IMR-90 (cell line): Measurements from ENCODE around the gene IGLL5. TPM values are rescaled to one million over a fixed set of nuclear protein-coding genes. Genes with fewer than 3 reads are reported as not detected.

Source experiments
- ATAC-seq: fragments of 200-7000 bp; cut with Tn5 transposase; 2 replicates; pipeline ENCODE4 v1.9.1; 2020; ENCODE audit warnings: low read depth, mild to moderate bottlenecking, moderate library complexity
- BruUV-seq: library from RNA; stranded (reverse); fragments of 400-500 nt; replicated peaks from 2 replicates; lab custom pipeline; 2021; lab: Mats Ljungman, UMichigan
- CTCF ChIA-PET: fragments of 300-600 bp; formaldehyde crosslinking; extraction: SDS; loops from one replicate; lab custom pipeline; 2021; ENCODE audit warnings: antibody characterized with exemption; lab: Yijun Ruan, JAX
- POLR2A ChIA-PET: fragments of 300-600 bp; sonication (Branson Sonifier 250); formaldehyde crosslinking; loops from one replicate; lab custom pipeline; 2022; ENCODE audit warnings: antibody characterized with exemption; ENCODE audit not compliant: unreplicated experiment; lab: Charles Lee
- DNase-seq: peaks from one replicate; pipeline ENCODE4 v3.0.0; 2013
- H2AFZ ChIP-seq: replicated peaks from 2 replicates; pipeline ENCODE3; 2013; ENCODE audit warnings: low read length, mild to moderate bottlenecking; ENCODE audit not compliant: poor library complexity
- H2AK5ac ChIP-seq: 2 replicates; pipeline ENCODE4 v1.6.1; 2013; ENCODE audit warnings: low read depth, low read length, inconsistent platforms
- H2AK9ac ChIP-seq: replicated peaks from 2 replicates; pipeline ENCODE3; 2013; ENCODE audit warnings: mild to moderate bottlenecking, low read depth, low read length, moderate library complexity; ENCODE audit not compliant: poor library complexity
- H2BK120ac ChIP-seq: 2 replicates; pipeline ENCODE4 v1.6.1; 2013; ENCODE audit warnings: low read depth, low read length, inconsistent platforms
- H2BK15ac ChIP-seq: 3 replicates; pipeline ENCODE4 v1.6.1; 2013; ENCODE audit warnings: low read depth, low read length, inconsistent platforms
- H2BK20ac ChIP-seq: 2 replicates; pipeline ENCODE4 v1.6.1; 2013; ENCODE audit warnings: low read depth, mild to moderate bottlenecking, inconsistent platforms, low read length, moderate library complexity
- H2BK5ac ChIP-seq: 2 replicates; pipeline ENCODE4 v1.6.1; 2013; ENCODE audit warnings: mild to moderate bottlenecking, low read depth, low read length, inconsistent platforms; ENCODE audit not compliant: poor library complexity, severe bottlenecking
- H3K14ac ChIP-seq: replicated peaks from 2 replicates; pipeline ENCODE4 v1.6.1; 2013; ENCODE audit warnings: low read depth, low read length, inconsistent platforms
- H3K18ac ChIP-seq: 2 replicates; pipeline ENCODE4 v1.6.1; 2013; ENCODE audit warnings: low read depth, low read length, control low read depth
- H3K23ac ChIP-seq: 2 replicates; pipeline ENCODE4 v1.6.1; 2013; ENCODE audit warnings: low read depth, low read length, inconsistent platforms
- H3K27ac ChIP-seq: 2 replicates; pipeline ENCODE4 v1.5.1; 2013; ENCODE audit warnings: mild to moderate bottlenecking, control low read depth, low read length; ENCODE audit not compliant: insufficient read depth
- H3K27me3 ChIP-seq: 2 replicates; pipeline ENCODE4 v1.6.1; 2013; ENCODE audit warnings: low read length; ENCODE audit not compliant: control insufficient read depth, insufficient read depth
- H3K36me3 ChIP-seq: 2 replicates; pipeline ENCODE4 v1.6.1; 2013; ENCODE audit warnings: low read length, mixed read lengths; ENCODE audit not compliant: control insufficient read depth, insufficient read depth
- H3K4ac ChIP-seq: 2 replicates; pipeline ENCODE4 v1.6.1; 2013; ENCODE audit warnings: low read depth, low read length, inconsistent platforms
- H3K4me1 ChIP-seq: 2 replicates; pipeline ENCODE4 v1.6.1; 2013; ENCODE audit warnings: low read length, mixed read lengths; ENCODE audit not compliant: control insufficient read depth, insufficient read depth
- H3K4me2 ChIP-seq: 2 replicates; pipeline ENCODE4 v1.6.1; 2013; ENCODE audit warnings: low read depth, mild to moderate bottlenecking, control low read depth, low read length, moderate library complexity
- H3K4me3 ChIP-seq: 2 replicates; pipeline ENCODE4 v1.5.1; 2013; ENCODE audit warnings: low read depth, mild to moderate bottlenecking, control low read depth, low read length, moderate library complexity; ENCODE audit not compliant: insufficient read depth
- H3K56ac ChIP-seq: 2 replicates; pipeline ENCODE4 v1.6.1; 2013; ENCODE audit warnings: low read length, inconsistent platforms; ENCODE audit not compliant: insufficient read depth; ENCODE audit errors: extremely low read depth
- H3K79me1 ChIP-seq, 2 experiments: 2 replicates each; pipeline ENCODE4 v1.6.1; 2013; ENCODE audit warnings: low read length in 2 of 2, inconsistent platforms in 1 of 2, low read depth in 1 of 2
- H3K9ac ChIP-seq: 2 replicates; pipeline ENCODE4 v1.6.1; 2013; ENCODE audit warnings: low read depth, low read length, control low read depth
- H3K9me1 ChIP-seq: 2 replicates; pipeline ENCODE4 v1.6.1; 2013; ENCODE audit warnings: low read length, inconsistent platforms; ENCODE audit not compliant: insufficient read depth
- H3K9me3 ChIP-seq: 2 replicates; pipeline ENCODE4 v1.6.1; 2013; ENCODE audit warnings: low read length; ENCODE audit not compliant: control insufficient read depth, insufficient read depth
- H4K20me1 ChIP-seq: 2 replicates; pipeline ENCODE4 v1.6.1; 2013; ENCODE audit warnings: low read length, inconsistent platforms; ENCODE audit not compliant: insufficient read depth
- H4K5ac ChIP-seq: 2 replicates; pipeline ENCODE4 v1.6.1; 2013; ENCODE audit warnings: mild to moderate bottlenecking, low read depth, low read length, control low read depth
- H4K8ac ChIP-seq, 2 experiments: 2 replicates each; pipeline ENCODE4 v1.6.1; 2013; ENCODE audit warnings: low read depth in 2 of 2, low read length in 2 of 2, control low read depth in 1 of 2, inconsistent platforms in 1 of 2
- H4K91ac ChIP-seq: 2 replicates; pipeline ENCODE4 v1.6.1; 2013; ENCODE audit warnings: low read depth, low read length, inconsistent platforms; ENCODE audit not compliant: insufficient read depth
- CEBPB ChIP-seq: IDR thresholded peaks from 2 replicates; pipeline ENCODE4 v1.6.1; 2012; ENCODE audit warnings: low read depth, low read length, improper control_type of control experiment
- CTCF ChIP-seq: conservative IDR thresholded peaks from 2 replicates; pipeline ENCODE4 v1.5.1; 2012; ENCODE audit warnings: mild to moderate bottlenecking, low read depth, low read length, improper control_type of control experiment
- FOS ChIP-seq: fragments of 150-350 bp; IDR thresholded peaks from 2 replicates; pipeline ENCODE4 v1.6.1; 2016; ENCODE audit warnings: low read depth, low read length
- MAZ ChIP-seq: IDR thresholded peaks from 2 replicates; pipeline ENCODE4 v1.6.1; 2012; ENCODE audit warnings: low read depth, mild to moderate bottlenecking, low read length, improper control_type of control experiment, moderate library complexity, borderline replicate concordance
- RAD21 ChIP-seq: IDR thresholded peaks from 2 replicates; pipeline ENCODE4 v1.6.1; 2012; ENCODE audit warnings: low read length, improper control_type of control experiment
- SMC3 ChIP-seq: fragments of 150-350 bp; IDR thresholded peaks from 2 replicates; pipeline ENCODE4 v1.6.1; 2016; ENCODE audit warnings: low read depth, mild to moderate bottlenecking, antibody characterized with exemption, low read length, moderate library complexity
- WGBS, 2 experiments: methylation state at CpG; one replicate each; pipeline versions ENCODE4 v1.1.5 to v1.1.7; 2013; ENCODE audit warnings: missing lambda C conversion rate in 2 of 2; ENCODE audit not compliant: insufficient read length in 1 of 2; ENCODE audit errors: extremely low coverage in 2 of 2; 5-methylcytosine and 5-hydroxymethylcytosine counted together
- dilution Hi-C: fragments of 300-500 bp; cut with HindIII; formaldehyde crosslinking; loops from one replicate; pipeline ENCODE4 v1.14.3; 2018; ENCODE audit warnings: low sequenced_read_pairs; ENCODE audit not compliant: unreplicated experiment
- in situ Hi-C: fragments of 300-500 bp; cut with MboI; formaldehyde crosslinking; loops from 3 replicates; pipeline ENCODE4 v1.14.3; 2019; ENCODE audit warnings: low sequenced_read_pairs, inconsistent platforms, mixed read lengths
- intact Hi-C: fragments of 100-400 bp; cut with micrococcal nuclease; formaldehyde crosslinking; loops from 2 replicates; pipeline ENCODE4 v1.10.0; 2022
- polyA plus RNA-seq, 3 experiments: library from polyadenylated mRNA; depleted of rRNA; stranded (reverse); fragments of >200 nt; gene quantifications; 2 replicates each; pipeline ENCODE4 v1.2.3, GENCODE V29; 2012; ENCODE audit warnings: low replicate concordance in 1 of 3
- total RNA-seq: library from RNA; depleted of rRNA; stranded (reverse); fragments of >200 nt; gene quantifications from 2 replicates; pipeline ENCODE4 v1.2.3, GENCODE V29; 2012

IGLL5 gene
- total and polyA plus RNA-seq, 2 of the 4 experiments (the other 2 are of a cell fraction), result not detected

- in situ Hi-C loops (no loop called here), intact Hi-C loops (loop anchor here (1.0 kb wide), 2 partner anchors 29 to 413 kb away; no protein-coding TSS in a partner anchor), dilution Hi-C loops (no loop called here)
- H3K4me1 ChIP-seq, result no peaks in the 10 kb centered on the region
- no peak overlapping the region for H3K23ac ChIP-seq
- no peak overlapping the region for H3K4me3 ChIP-seq
- no peak overlapping the region for H2BK120ac ChIP-seq
- no peak overlapping the region for H2BK5ac ChIP-seq
- TF ChIP-seq SMC3, result peak; percentile 40
- peak; percentile 67 for TF ChIP-seq RAD21
- no peak for TF ChIP-seq MAZ
- no peak for TF ChIP-seq FOS
- TF ChIP-seq CTCF, result peak; percentile 74
- no peak for TF ChIP-seq CEBPB
- no peak overlapping the region for H2AFZ ChIP-seq
- no peak overlapping the region for H2AK5ac ChIP-seq
- ChIA-PET POLR2A (no interaction called here), CTCF (interaction anchor here (0.5 to 1.1 kb wide), 3 partner anchors 29 to 117 kb away, joined by 3 read pairs; no protein-coding TSS in a partner anchor)
- H3K9me3 ChIP-seq, result no peaks in the 10 kb centered on the region
- no peak overlapping the region for H3K56ac ChIP-seq
- H4K8ac ChIP-seq, result no peak overlapping the region
- H3K14ac ChIP-seq, result no peak overlapping the region
- H3K4me2 ChIP-seq, result no peak overlapping the region
- H3K18ac ChIP-seq, result no peak overlapping the region
- peaks cover 6% of the 10 kb centered on the region for H3K27me3 ChIP-seq
- H3K36me3 ChIP-seq, result no peaks in the 10 kb centered on the region
- no peak overlapping the region for H2AK9ac ChIP-seq
- ATAC-seq, result peak; percentile 82
- H3K9ac ChIP-seq, result no peak overlapping the region
- BruUV-seq, result no TSS peak
- no peak overlapping the region for H3K4ac ChIP-seq
- H4K20me1 ChIP-seq, result no peaks in the 10 kb centered on the region
- H3K9me1 ChIP-seq, result no peaks in the 10 kb centered on the region
- H2BK20ac ChIP-seq, result no peak overlapping the region
- H2BK15ac ChIP-seq, result no peak overlapping the region
- no CpG with 5 or more reads among the region's 7 CpGs for WGBS, 2 experiments
- DNase-seq, result peak; percentile 45
- no peaks in the 10 kb centered on the region for H3K79me1 ChIP-seq
- H4K91ac ChIP-seq, result no peak overlapping the region
- H3K27ac ChIP-seq, result no peak overlapping the region
- no peak overlapping the region for H4K5ac ChIP-seq
These were observed 9.9 kb upstream of the IGLL5 start for GRCh38 chr22:22877523-22878210.
